ENCODE results near the gene EIF4G3.
A peak's percentile ranks its signal among the peaks of the same experiment; 100 is the strongest.
"Not testable (repeated sequence)": the region's sequence is repeated elsewhere in the genome, so short reads cannot be mapped to it uniquely, and the experiment has no call there.

EIF4G3 gene

DNA sequence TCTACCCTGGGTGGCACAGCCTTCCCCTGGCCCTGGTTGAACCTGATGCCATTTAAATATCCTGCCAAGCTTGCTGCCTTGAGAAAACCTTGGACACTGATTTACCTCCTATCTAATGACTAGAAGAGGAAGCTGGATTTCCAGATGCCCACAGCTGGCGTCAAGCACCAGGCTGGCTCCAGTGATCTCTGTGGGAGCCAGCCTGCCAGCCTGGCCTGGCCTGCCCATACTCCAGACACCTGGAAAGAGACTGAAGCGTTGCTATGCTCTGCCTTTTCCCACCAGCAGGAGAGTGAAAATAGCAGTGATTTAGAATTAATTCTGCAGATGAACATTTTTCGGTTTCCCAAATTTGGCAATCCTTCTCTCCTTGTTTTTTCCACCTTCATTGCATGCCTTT, 11.5 kb upstream of the EIF4G3 start:
- no peak for DNase-seq

GRCh38 chr1:21185221-21185731, 8.6 kb upstream of the EIF4G3 start:
- no peak for DNase-seq

GRCh38 chr1:21184276-21184675, 7.6 kb upstream of the EIF4G3 start:
- DNase-seq, result no peak

GRCh38 chr1:21182181-21182731, 5.6 kb upstream of the EIF4G3 start:
- no peak for DNase-seq

- DNase-seq, result not testable (repeated sequence)
These were observed 1.6 kb upstream of the EIF4G3 start for GRCh38 chr1:21178271-21178670.

GRCh38 chr1:21175670-21176581, 771 bp downstream of the EIF4G3 start:
- DNase-seq, result peak; percentile 7 to 73 (median 58)

DNA sequence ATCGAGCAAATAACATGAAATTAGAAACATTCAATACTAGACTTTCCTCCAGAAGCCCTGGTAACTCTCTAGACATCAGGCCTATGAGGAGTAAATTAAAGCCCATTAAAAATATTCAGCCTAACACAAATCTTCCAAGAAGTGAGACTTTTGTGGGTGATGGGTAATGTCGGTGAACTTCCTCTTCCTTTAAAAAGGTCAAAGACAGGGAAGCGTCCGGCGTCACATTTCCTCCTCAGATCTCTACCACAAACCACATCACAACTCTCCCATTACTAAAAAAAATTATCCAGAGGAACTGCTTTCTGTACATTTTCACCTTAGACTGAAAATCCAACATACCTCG, 1.4 kb downstream of the EIF4G3 start:
- peak in 3 of 6 experiments; percentile 43 to 53 (median 45) for DNase-seq

GRCh38 chr1:21174654-21175323, 1.9 kb downstream of the EIF4G3 start:
- no peak for DNase-seq

DNA sequence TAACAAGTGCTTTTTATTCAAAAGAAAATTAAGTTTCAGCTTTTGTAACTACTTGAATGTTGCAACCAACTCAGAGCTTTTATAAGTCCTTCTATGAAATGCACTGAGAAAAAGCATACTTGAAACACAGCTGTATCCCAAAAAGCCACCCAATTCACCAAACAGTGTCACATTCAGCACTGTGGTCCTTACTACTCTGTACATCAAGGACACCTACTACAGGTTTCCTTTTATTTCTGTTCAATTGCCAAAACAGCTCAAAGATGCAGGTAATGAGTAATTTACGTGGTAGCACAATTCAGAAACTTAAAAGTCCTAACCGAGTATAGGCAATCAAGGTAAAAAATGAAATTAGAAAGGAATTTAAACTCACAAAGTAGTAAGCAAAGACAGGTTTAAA, 2.5 kb downstream of the EIF4G3 start:
- DNase-seq, result no peak

GRCh38 chr1:21173096-21173495, 3.6 kb downstream of the EIF4G3 start:
- not testable (repeated sequence) for DNase-seq

DNA sequence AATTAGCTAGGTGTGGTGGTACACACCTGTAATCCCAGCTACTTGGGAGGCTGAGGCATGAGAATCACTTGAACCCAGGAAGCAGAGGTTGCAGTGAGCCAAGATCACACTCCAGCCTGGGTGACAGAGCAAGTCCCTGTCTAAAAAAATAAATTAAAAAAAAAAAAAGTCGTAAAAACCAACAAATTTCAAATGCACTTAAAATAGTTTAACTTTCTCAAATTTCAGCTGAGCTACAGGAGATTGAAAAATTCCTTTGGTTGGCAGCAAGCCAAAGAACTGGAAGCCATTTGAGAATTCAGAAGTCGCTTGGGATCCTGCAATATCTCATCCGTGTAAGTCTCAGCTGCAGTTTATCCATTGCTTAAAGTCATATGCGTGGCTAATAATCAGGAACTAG, 5.9 kb downstream of the EIF4G3 start:
- DNase-seq, result not testable (repeated sequence)

DNA sequence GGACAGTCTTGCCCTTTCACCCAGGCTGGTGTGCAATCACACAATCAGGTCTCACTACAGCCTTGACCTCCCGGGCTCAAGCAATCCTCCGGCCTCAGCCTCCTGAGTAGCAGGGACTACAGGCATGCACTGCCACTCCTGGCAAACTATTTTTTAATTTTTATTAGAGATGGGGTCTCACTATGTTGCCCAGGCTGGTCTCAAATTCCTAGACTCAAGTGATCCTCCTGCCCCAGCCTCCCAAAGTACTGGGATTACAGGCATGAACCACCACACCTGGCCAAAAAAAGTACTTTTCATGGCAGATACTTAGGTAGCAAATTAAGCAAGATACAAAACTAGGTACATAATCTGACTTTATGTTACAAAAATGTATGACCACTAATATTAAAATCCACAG, 8.3 kb downstream of the EIF4G3 start:
- DNase-seq, result no peak

DNA sequence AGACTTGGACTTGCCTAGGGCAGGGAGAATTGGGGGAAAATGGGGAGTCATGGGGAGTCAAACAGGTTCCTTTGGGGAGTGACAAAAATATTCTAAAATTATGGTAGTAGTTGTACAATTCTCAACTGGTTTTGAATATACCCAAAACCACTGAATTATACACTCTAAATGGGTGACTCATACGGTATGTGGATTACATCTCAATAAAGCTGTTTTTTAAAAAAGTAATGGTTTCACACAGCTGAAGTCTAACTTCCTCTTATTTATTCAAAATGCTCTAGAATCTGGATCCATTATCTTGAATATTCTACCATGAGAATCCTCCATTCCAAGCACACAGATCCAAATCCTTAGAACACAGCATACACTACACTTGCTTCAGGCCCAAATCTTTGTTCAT, 11.1 kb downstream of the EIF4G3 start:
- no peak for DNase-seq

- no peak for DNase-seq
These were observed 11.6 kb downstream of the EIF4G3 start for GRCh38 chr1:21165076-21165475.

GRCh38 chr1:21164266-21164665, 12.4 kb downstream of the EIF4G3 start:
- no peak for DNase-seq

DNA sequence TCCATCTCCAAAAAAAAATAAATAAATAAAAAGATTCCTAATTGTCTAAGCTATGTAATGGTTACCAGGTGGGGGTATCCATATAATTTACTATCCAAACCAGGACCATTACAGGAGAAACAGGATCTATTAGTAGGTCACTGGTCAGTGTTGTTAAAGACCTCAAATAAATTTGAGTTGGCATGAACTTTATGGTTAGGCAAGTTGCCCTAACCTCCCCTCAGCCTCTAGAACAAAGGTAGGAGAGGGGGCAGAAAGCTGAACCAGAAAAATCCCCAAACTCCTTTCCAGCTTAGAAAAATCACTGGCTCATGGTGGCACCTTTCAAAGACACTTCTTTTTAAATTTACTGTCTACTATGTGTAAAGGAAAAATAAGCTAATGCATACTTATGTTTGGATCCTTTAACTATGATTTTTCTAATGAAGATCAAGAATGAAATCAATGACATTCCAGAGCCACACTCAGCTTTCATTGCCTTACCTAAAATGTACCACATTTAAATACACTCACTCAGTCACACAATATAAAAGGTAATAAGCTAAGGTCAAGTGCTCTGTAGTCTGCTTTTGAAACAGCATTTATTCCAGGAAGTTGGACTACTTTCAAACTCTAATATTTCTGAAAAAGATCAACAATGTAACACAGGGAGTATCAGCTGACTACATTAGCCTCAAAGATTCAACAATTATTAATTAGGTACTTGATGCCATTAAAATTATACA, 13.8 kb downstream of the EIF4G3 start:
- no peak for DNase-seq

GRCh38 chr1:21161842-21162241, 14.9 kb downstream of the EIF4G3 start:
- DNase-seq, result no peak

- DNase-seq, result no peak
These were observed 16.4 kb downstream of the EIF4G3 start for GRCh38 chr1:21160263-21160796.

GRCh38 chr1:21157868-21158267, 18.8 kb downstream of the EIF4G3 start:
- DNase-seq, result no peak

GRCh38 chr1:21157054-21157453, 19.6 kb downstream of the EIF4G3 start:
- DNase-seq, result no peak

- no peak for DNase-seq
These were observed 20.7 kb downstream of the EIF4G3 start for GRCh38 chr1:21156019-21156418.

GRCh38 chr1:21154717-21155116, 22.0 kb downstream of the EIF4G3 start:
- DNase-seq, result no peak

DNA sequence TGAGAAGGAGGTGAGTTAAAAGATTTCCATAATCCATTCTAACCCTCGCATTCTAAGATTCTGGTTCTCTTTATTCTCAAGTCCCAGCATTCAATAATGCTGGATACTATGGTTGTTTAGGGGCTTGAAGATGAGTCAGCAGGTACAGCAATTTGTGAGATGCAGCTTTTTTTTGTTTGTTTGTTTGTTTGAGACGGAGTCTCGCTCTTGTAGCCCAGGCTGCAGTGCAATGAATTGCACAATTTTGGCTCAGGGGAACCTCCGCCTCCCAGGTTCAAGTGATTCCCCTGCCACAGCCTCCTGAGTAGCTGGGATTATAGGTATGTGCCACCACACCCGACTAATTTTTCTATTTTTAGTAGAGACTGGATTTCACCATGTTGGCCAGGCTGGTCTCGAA, 23.3 kb downstream of the EIF4G3 start:
- DNase-seq, result no peak
